ENCODE data around the gene PLCB1. TPM values are rescaled to one million over a fixed set of nuclear protein-coding genes. Genes with fewer than 3 reads are reported as not detected.

The PLCB1 gene
- total and polyA plus RNA-seq, 3 experiments from 2014 or later: 8.5 to 9.9 (median 8.8) TPM

- H3K27ac Mint-ChIP-seq: no peak overlapping the region
Measured at GRCh38 chr20:8330319-8330784, 198.3 kb downstream of the PLCB1 start.

GRCh38 chr20:8330785-8331695 is 199.0 kb downstream of the PLCB1 start:
- ChIA-PET POLR2A (no interaction called here), CTCF (no interaction called here)
- Mint-ChIP-seq H3K27me3 (peaks cover 0 to 2% of the 10 kb centered on the region in 2 donors), H3K27ac (no peak overlapping the region), H3K36me3 (no peaks in the 10 kb centered on the region), H3K9me3 (no peaks in the 10 kb centered on the region), H3K4me3 (no peak overlapping the region), H3K4me1 (peaks cover 0 to 6% (median 1%) of the 10 kb centered on the region in 3 donors)
- H3K27ac ChIP-seq (ENCODE audit: low read depth, low read length): no peak overlapping the region
- H3K4me3 ChIP-seq (ENCODE audit: low read length): no peak overlapping the region
- no peak for DNase-seq
- no peaks in the 10 kb centered on the region for H3K27me3 ChIP-seq (ENCODE audit: insufficient read depth, low read length, poor library complexity, severe bottlenecking)
- H3K36me3 ChIP-seq (ENCODE audit: insufficient read depth, low read length): no peaks in the 10 kb centered on the region
- H3K9me3 ChIP-seq (ENCODE audit: low read length): no peaks in the 10 kb centered on the region
- H3K4me1 ChIP-seq (ENCODE audit: insufficient read depth, low read length): no peaks in the 10 kb centered on the region

More at GRCh38 chr20:8330319-8330784, 198.3 kb downstream of the PLCB1 start:
- Mint-ChIP-seq H3K4me1 (peaks cover 0 to 6% (median 1%) of the 10 kb centered on the region in 3 donors), H3K9me3 (no peaks in the 10 kb centered on the region), H3K4me3 (no peak overlapping the region), H3K27me3 (peaks cover 0 to 2% of the 10 kb centered on the region in 2 donors), H3K36me3 (no peaks in the 10 kb centered on the region)
- H3K36me3 ChIP-seq (ENCODE audit: insufficient read depth, low read length): no peaks in the 10 kb centered on the region
- no peaks in the 10 kb centered on the region for H3K27me3 ChIP-seq (ENCODE audit: insufficient read depth, low read length, poor library complexity, severe bottlenecking)
- H3K4me3 ChIP-seq (ENCODE audit: low read length): no peak overlapping the region
- no peaks in the 10 kb centered on the region for H3K4me1 ChIP-seq (ENCODE audit: insufficient read depth, low read length)
- H3K27ac ChIP-seq (ENCODE audit: low read depth, low read length): no peak overlapping the region
- no peak for DNase-seq
- POLR2A ChIA-PET: no interaction called here
- H3K9me3 ChIP-seq (ENCODE audit: low read length): no peaks in the 10 kb centered on the region
- CTCF ChIA-PET: no interaction called here

DNA sequence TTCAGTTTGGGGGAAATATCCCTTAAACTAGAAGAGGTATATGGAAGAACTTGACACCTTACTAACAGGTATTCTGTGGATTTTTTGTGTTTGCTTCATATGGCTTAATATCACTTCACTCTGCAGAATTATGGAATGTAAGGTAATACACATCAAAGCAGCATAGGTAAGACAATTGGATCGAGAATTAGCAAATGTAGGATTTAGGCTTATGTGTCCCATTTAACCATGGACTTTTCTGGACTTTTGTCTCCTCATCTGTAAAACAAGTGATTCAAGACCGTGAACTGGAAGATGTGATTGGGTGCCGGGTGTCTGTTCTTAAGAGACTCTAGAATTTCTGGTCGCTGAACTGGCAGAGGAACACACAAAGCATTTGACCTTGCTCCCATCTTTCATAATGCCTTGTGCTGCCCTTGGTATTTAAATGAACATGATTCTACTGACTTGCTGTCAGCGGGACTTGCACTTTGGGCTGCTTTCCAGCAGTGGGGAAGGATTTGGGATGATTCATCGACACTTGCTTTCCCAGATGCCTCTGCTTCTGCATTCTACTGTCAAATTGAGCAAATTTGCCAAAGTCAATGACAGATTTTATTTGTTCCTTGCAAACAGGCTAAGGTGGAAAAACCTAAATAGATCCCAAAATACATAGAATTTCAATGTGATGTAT is 199.8 kb downstream of the PLCB1 start:
- H3K9me3 Mint-ChIP-seq: no peaks in the 10 kb centered on the region

GRCh38 chr20:8334641-8335040 is 202.6 kb downstream of the PLCB1 start:
- H3K27me3 Mint-ChIP-seq: peaks cover 0 to 2% of the 10 kb centered on the region in 2 donors
- no peaks in the 10 kb centered on the region for H3K9me3 Mint-ChIP-seq
- H3K4me3 Mint-ChIP-seq: no peak overlapping the region
- H3K4me1 Mint-ChIP-seq: peaks cover 0 to 6% (median 1%) of the 10 kb centered on the region in 3 donors
- no peaks in the 10 kb centered on the region for H3K27me3 ChIP-seq (ENCODE audit: insufficient read depth, low read length, poor library complexity, severe bottlenecking)
- no peaks in the 10 kb centered on the region for H3K9me3 ChIP-seq (ENCODE audit: low read length)
- no peak overlapping the region for H3K27ac ChIP-seq (ENCODE audit: low read depth, low read length)
- CTCF ChIA-PET: no interaction called here
- H3K36me3 Mint-ChIP-seq: peaks cover 0 to 5% (median 0%) of the 10 kb centered on the region in 3 donors
- no peak overlapping the region for H3K4me3 ChIP-seq (ENCODE audit: low read length)
- H3K36me3 ChIP-seq (ENCODE audit: insufficient read depth, low read length): no peaks in the 10 kb centered on the region
- no peak overlapping the region for H3K27ac Mint-ChIP-seq
- POLR2A ChIA-PET: no interaction called here
- H3K4me1 ChIP-seq (ENCODE audit: insufficient read depth, low read length): no peaks in the 10 kb centered on the region
- DNase-seq: no peak

More for the DNA sequence above, 199.8 kb downstream of the PLCB1 start:
- Mint-ChIP-seq H3K36me3 (no peaks in the 10 kb centered on the region), H3K4me3 (no peak overlapping the region), H3K27ac (peak overlapping the region in 1 of 8 donors; percentile 11), H3K4me1 (peaks cover 0 to 6% (median 1%) of the 10 kb centered on the region in 3 donors), H3K27me3 (peaks cover 0 to 2% of the 10 kb centered on the region in 2 donors)
- Histone ChIP-seq H3K27me3 (ENCODE audit: insufficient read depth, low read length, poor library complexity, severe bottlenecking) (no peaks in the 10 kb centered on the region), H3K27ac (ENCODE audit: low read depth, low read length) (no peak overlapping the region), H3K9me3 (ENCODE audit: low read length) (no peaks in the 10 kb centered on the region), H3K36me3 (ENCODE audit: insufficient read depth, low read length) (no peaks in the 10 kb centered on the region), H3K4me3 (ENCODE audit: low read length) (no peak overlapping the region), H3K4me1 (ENCODE audit: insufficient read depth, low read length) (no peaks in the 10 kb centered on the region)
- ChIA-PET POLR2A (no interaction called here), CTCF (no interaction called here)
- no peak for DNase-seq

DNA sequence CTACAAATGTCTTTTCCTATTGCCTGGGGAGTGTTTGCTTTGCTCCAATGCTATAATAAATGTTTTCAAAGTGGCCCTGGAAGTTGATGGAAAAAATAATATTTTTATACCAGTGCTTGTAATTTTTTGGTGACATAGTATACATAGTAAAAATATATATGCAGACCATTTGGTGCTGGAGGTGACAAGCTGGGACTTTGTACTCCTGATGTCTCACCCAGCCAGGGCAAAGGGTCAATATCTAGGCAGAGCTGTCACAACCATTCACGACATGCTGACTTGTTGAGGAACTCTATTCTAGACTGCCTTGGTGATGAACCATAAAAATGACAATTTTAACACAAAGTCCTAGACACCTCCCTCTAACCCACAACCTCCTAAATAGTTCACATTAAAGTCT is 203.0 kb downstream of the PLCB1 start:
- Mint-ChIP-seq H3K4me1 (peaks cover 0 to 6% (median 0%) of the 10 kb centered on the region in 3 donors), H3K4me3 (no peak overlapping the region), H3K27me3 (peaks cover 0 to 2% of the 10 kb centered on the region in 2 donors), H3K36me3 (peaks cover 0 to 5% (median 0%) of the 10 kb centered on the region in 3 donors), H3K9me3 (no peaks in the 10 kb centered on the region), H3K27ac (no peak overlapping the region)
- no peaks in the 10 kb centered on the region for H3K36me3 ChIP-seq (ENCODE audit: insufficient read depth, low read length)
- CTCF ChIA-PET: no interaction called here
- no peaks in the 10 kb centered on the region for H3K4me1 ChIP-seq (ENCODE audit: insufficient read depth, low read length)
- H3K27me3 ChIP-seq (ENCODE audit: insufficient read depth, low read length, poor library complexity, severe bottlenecking): no peaks in the 10 kb centered on the region
- POLR2A ChIA-PET: no interaction called here
- H3K4me3 ChIP-seq (ENCODE audit: low read length): no peak overlapping the region
- no peak overlapping the region for H3K27ac ChIP-seq (ENCODE audit: low read depth, low read length)
- H3K9me3 ChIP-seq (ENCODE audit: low read length): no peaks in the 10 kb centered on the region
- DNase-seq: no peak

DNA sequence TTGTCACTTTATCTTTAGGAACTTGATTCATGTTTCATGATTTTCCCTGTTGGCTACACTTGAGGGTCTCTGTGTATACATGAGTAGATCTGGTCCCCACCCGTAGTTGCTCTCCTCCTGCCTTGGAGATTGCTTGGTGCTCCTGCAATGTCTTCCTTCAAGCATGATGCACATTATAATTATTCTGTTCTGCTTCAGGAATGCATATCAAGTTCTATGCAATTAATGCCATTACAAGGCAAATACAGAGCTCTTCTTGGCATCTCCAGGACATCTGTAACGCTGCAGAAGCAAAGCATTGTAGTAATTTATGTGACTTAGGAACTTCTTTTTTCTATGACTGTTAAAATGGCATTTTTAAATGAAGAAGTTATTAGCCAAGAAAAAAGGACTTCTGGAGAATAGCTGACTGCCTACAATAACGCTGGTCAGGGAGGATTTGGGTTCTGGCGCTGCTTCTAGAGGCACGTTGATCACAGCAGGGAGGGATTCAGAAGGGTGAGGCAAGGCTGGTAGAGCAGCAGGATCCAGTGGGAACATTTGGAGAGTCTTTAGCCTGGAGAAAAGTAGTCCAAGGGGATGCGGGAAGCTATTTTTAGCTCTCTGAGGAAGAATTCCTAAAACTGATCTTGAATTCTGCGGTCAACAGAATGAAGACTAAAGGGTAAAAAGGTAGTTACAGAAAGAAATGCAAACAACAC is 203.6 kb downstream of the PLCB1 start:
- Histone ChIP-seq H3K27ac (ENCODE audit: low read depth, low read length) (no peak overlapping the region), H3K9me3 (ENCODE audit: low read length) (no peaks in the 10 kb centered on the region), H3K36me3 (ENCODE audit: insufficient read depth, low read length) (no peaks in the 10 kb centered on the region), H3K4me3 (ENCODE audit: low read length) (no peak overlapping the region), H3K4me1 (ENCODE audit: insufficient read depth, low read length) (no peaks in the 10 kb centered on the region), H3K27me3 (ENCODE audit: insufficient read depth, low read length, poor library complexity, severe bottlenecking) (no peaks in the 10 kb centered on the region)
- POLR2A ChIA-PET: no interaction called here
- peaks cover 0 to 5% (median 0%) of the 10 kb centered on the region in 3 donors for H3K36me3 Mint-ChIP-seq
- CTCF ChIA-PET: no interaction called here
- H3K4me1 Mint-ChIP-seq: peaks cover 0 to 3% (median 0%) of the 10 kb centered on the region in 3 donors
- no peaks in the 10 kb centered on the region for H3K9me3 Mint-ChIP-seq
- no peak overlapping the region for H3K27ac Mint-ChIP-seq
- no peak overlapping the region for H3K4me3 Mint-ChIP-seq
- H3K27me3 Mint-ChIP-seq: peaks cover 0 to 2% of the 10 kb centered on the region in 2 donors
- DNase-seq: no peak

DNA sequence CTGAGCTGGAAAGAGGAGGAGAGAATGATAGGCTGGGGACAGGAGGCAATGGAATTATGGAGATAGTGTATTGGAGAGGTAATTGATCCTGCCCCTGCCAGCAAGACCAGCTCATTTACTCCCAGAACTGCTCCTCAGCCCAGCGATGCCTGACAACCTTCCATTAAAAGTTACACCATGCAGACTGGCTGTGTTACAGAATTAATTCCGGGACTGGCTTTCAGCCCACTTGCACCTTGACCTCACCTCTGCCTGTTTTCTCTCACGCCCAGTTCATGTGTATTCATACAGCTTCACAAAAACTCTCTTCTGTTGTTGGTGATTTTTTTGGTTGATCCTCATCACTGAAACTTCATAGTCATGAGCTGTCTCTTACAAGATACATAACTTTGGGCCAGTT is 207.3 kb downstream of the PLCB1 start:
- no peaks in the 10 kb centered on the region for H3K9me3 Mint-ChIP-seq
- no peak overlapping the region for H3K4me3 Mint-ChIP-seq
- Histone ChIP-seq H3K36me3 (ENCODE audit: insufficient read depth, low read length) (no peaks in the 10 kb centered on the region), H3K9me3 (ENCODE audit: low read length) (no peaks in the 10 kb centered on the region), H3K4me1 (ENCODE audit: insufficient read depth, low read length) (no peaks in the 10 kb centered on the region), H3K4me3 (ENCODE audit: low read length) (no peak overlapping the region), H3K27me3 (ENCODE audit: insufficient read depth, low read length, poor library complexity, severe bottlenecking) (no peaks in the 10 kb centered on the region), H3K27ac (ENCODE audit: low read depth, low read length) (no peak overlapping the region)
- POLR2A ChIA-PET: no interaction called here
- H3K36me3 Mint-ChIP-seq: peaks cover 0 to 12% (median 0%) of the 10 kb centered on the region in 3 donors
- H3K4me1 Mint-ChIP-seq: peaks cover 0 to 6% (median 0%) of the 10 kb centered on the region in 3 donors
- H3K27ac Mint-ChIP-seq: peak overlapping the region in 1 of 8 donors; percentile 55
- no peak for DNase-seq
- H3K27me3 Mint-ChIP-seq: no peaks in the 10 kb centered on the region
- CTCF ChIA-PET: no interaction called here
